KG1 (cell line): Measurements from ENCODE around the gene EIF4ENIF1.
"Not testable (repeated sequence)": the region's sequence is repeated elsewhere in the genome, so short reads cannot be mapped to it uniquely, and the experiment has no call there.

Source experiments
- DNase-seq: peaks from one replicate; lab custom pipeline; 2025; lab: John Stamatoyannopoulos, UW

EIF4ENIF1 gene

DNA sequence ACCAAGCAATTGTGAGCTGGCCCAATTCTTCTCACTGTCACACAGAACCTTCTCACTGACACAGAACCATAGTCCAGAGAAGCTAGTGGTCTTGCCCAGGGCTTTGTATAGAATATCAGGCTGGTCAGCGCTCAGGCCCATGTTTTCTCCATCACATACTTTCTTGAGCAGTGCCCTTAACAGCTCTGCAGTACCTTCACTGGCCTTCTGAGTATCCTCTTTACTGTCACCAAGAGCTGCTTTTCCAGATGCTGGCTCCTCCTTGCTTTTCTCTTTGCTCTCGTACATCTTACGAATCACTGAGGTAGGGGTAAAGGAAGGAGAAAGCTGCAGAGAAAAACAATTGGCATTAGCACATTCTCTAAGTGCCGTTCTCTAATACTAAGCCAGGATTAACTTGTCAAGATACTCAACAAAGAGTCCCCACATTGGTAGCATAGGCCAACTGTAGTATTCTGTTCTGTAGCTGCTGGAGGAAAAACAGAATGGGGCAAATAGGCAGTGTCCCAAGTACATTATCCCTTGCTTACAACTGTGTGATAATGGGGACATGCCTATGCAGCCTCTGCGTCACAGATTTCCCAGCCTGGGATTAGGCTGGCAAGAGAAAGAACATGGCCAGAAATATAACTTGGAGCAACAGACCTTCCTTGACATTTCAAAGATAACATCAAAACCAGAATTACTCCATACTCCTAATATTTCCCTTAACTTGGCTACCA is 46.7 kb downstream of the EIF4ENIF1 start:
- DNase-seq: no peak

DNA sequence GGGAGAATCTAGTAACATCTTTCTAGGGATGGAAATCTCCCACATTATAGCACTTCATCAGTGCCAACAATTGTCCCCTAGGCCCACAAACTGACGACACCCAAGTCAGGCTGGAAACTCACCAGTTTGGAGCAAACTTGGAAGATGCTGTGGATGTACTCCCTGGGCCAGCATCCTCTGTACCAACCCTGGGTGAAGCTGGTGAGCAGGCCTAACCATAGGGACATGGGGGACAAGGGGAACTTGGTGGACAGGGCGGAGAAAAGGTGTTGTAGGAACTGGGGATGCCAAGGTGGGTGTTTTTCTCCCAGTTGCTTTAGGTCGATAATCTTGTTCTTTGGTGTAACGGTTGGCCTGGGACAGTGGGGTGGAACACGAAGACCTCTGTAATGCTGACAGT is 48.0 kb downstream of the EIF4ENIF1 start:
- DNase-seq: no peak

DNA sequence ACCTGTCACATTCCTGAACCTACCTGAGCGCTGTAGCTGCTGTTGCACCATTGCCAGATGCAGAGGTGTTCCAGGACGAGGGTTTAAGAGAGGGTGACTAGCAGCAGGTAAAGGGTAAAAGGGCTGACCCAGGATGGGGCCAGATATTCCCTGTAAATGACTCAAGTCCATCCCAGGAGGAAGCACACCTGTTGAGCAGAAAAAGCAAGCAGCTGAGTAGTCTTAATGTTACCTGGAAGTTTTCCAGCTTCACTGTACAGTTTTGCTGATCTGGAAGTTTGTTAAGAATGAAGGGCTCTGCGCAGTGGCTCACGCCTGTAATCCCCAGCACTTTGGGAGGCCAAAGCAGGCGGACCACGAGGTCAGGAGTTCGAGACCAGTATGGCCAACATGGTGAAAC is 49.0 kb downstream of the EIF4ENIF1 start:
- no peak for DNase-seq

DNA sequence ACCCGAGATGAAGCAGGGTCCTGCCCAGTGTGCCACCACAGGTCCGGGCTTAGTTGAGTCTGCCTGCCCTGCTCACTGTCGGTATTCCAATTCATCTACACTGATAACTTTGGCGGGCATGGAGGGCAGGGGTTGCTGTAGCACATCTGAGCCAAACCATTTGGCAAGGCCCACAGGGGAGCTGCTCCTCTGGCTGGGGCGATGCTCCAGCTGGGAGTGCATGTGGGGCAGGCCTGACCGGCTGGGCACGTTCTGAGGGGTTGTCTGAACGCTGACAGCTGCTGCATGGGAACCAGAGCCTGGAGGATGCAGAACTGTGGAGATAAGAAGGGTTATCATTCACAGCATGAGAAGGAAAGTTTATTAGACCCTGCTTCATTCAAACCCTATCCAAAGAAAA is 49.8 kb downstream of the EIF4ENIF1 start:
- DNase-seq: no peak

DNA sequence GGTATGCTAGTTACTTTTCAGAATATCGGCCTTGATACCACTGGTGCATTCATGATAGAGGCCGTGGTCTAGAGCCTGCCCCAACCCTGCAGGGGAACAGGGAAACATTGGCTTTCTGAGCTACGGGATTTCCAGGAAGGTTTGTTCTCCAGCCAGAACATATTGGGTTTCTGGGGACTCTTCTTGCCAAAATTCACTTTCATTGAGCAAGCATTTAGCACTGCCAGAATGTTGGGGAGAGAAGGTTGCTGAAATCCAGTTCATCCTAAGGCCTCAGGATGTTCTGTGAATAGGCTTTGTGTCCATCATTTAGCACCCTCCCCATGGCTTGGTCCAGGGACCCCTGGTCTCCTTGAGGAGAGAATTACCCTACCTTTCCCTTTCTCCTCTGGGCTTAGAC is 53.5 kb downstream of the EIF4ENIF1 start:
- DNase-seq: no peak

DNA sequence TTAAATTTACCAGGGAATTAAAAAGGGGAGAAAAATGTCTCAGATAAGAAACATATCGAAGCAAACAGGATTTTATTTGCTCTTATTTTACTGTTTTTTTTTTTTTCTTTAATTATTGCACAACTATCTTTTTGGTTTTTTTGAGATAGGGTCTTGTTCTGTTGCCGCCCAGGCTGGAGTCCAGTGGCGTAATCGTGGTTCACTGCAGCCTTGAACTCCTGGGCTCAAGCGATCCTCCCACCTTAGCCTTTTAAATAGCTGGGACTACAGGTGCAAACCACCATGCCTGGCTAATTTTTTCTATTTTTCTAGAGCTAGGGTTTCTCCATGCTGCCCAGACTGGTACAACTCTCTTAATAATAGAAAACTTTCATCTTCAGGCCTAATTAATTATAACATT is 57.7 kb downstream of the EIF4ENIF1 start:
- DNase-seq: no peak

DNA sequence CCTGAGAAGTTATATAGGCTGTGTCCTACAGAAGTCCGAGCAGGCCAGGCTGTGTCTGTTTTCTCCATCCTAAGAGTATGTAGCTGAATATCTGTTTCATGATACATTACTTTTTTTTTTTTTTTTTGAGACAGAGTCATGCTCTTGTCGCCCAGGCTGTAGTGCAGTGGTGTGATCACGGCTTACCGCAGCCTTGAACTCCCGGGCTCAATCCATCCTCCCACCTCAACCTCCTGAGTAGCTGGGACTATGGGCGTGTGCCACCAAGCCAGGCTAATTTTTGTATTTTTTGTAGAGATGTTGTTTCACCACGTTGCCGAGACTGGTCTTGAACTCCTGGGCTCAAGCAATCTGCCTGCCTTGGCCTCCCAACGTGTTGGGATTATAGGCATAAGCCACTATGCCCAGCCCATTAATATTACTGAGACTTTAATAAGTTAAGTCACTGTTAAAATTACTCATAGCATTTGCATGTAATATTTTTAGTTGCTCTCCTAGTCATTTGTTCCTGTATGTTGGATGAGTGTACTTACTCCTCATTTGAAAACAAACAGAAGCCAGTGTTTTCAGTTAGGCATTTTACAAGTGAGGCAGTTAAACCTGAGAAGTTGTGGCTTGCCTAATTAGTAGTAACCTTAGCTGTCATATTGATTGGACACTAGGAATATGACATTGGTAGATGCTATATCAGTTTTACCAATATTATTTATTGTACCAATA is 64.2 kb downstream of the EIF4ENIF1 start:
- no peak for DNase-seq

DNA sequence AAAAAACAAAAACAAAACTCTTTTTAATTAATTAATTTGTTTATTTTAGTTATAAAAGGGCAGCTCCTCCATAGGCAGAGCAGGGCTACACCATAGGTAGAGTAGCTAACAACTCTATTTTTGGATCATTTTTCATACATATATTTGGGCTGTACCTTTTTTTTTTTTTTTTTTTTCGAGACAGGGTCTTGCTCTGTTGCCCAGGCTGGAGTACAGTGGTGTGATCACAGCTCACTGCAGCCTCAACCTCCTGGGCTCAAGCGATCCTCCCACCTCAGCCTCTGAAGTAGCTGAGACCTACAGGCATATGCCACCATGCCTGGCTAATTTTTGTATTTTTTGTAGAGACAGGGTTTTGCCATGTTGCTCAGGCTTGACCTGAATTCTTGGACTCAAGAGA is 87.3 kb downstream of the EIF4ENIF1 start:
- DNase-seq: not testable (repeated sequence)

DNA sequence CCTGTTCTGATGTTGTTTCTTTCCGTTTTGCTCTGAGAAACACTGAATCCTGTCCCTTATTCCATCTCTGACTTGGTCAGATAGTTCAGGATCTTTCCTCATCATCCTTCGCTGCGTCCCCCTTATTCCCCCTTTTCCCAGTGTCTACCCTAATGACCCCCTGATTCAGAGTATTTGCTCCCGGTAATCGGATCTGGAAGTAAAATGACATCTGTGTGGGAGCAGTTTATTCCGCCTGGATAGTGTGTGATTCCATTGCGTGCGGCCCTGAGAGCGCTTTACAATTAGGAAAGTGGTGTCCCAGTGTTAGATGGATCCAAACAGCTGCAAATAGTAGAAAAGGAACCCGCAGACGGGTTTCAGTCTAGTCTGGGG is 89.6 kb downstream of the EIF4ENIF1 start:
- DNase-seq: no peak

DNA sequence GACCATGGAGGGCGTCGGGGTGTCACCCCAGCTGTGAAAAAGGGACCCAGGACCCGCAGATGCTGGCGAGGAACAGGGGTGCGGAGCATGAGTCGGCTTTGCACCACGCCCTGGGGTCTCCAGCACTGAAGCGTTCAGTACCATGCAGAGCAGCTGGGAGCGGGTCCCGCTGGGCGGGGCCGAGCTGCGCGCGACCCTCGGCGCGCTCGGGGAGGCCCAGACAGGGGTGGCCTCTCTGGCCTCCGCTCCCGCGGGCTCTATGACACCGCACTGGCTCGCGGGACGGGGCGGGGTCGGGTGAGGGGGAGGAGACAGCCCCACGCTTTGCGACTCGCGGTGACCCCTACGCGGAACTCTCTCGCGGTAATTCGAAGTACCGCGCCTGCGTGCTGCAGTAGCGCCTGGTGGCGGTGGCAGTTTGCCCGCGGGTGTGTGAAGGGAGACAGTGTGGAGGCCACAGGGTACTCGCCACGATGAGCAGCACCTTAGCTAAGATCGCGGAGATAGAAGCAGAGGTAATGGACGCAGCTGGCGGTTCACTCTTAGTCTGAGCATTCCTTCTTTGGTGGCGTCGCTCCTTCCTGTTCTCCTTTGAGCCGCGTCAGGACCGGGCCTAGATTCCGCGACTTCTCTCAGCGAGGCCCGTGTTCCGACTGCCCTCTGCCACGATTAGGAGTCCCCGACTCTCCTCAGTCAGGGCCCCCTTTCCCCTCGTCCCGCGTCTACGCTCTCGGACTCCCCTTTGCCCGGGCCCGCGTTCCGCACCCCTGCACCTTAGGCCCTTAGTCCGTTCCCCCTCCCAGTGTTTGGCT is 90.2 kb downstream of the EIF4ENIF1 start, which contains the start of gene DRG1:
TSS of gene DRG1 (plus strand) at position 394 of the 812 bp plus-strand sequence. CDS start at position 474, 80 bp downstream.
- peak; percentile 92 for DNase-seq

DNA sequence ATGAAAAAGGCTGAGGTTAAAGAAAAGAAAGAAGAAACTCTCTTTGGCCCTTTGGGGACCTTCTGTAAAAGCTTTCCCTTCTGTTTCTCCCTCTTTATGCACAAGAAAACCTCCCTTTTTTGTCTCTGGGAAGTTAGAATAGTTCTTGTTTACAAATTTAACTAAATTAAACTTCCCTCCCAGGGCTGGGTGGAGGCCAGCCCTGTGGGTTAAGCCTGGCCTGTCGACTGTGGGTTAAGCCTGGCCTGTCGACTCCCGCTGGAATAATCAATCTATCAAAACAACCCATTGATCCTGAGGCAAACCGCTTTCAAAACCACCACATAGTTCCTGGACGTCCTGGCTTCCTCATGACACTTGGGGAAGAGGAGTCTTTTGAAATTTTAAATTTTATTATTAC is 91.4 kb downstream of the EIF4ENIF1 start:
- DNase-seq: no peak

DNA sequence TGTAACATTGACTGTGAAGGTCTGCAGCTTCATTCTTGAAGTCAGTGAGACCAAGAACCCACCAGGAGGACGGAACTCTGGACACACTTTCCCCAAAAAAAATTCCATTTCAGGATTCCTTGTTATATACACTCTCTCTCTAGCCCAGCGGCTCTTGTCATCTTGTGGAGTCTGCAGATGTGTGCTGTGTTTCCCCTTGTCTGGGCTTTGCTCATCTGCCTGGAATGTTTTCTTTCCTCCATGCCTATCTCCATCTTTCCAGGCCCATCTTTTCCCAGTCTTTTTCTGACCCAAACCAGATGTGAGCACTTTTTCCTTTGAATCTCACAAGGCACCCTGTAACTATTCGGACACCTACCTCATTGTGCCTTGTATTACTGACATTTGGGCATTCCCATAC is 95.3 kb downstream of the EIF4ENIF1 start:
- DNase-seq: no peak

DNA sequence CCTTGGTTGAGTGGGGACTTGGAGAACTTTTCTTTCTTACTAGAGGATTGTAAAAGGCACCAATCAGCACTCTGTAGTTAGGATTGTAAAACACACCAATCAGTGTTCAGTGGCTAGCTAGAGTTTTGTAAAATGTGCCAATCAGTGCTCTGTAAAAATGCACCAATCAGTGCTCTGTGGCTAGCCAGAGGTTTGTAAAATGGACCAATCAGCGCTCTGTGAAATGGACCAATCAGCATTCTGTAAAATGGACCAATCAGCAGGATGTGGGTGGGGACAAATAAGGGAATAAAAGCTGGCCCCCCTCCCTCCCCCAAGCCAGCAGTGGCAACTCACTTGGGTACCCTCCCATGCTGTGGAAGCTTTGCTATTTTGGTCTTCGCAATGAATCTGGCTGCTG is 95.7 kb downstream of the EIF4ENIF1 start:
- no peak for DNase-seq
